ENCODE data around the gene LTC4S. TPM values are rescaled to one million over a fixed set of nuclear protein-coding genes. Genes with fewer than 3 reads are reported as not detected.

LTC4S gene
- total and polyA plus RNA-seq, 3 donors from 2014 or later, result 3.7 to 10.3 (median 4.8) TPM

DNA sequence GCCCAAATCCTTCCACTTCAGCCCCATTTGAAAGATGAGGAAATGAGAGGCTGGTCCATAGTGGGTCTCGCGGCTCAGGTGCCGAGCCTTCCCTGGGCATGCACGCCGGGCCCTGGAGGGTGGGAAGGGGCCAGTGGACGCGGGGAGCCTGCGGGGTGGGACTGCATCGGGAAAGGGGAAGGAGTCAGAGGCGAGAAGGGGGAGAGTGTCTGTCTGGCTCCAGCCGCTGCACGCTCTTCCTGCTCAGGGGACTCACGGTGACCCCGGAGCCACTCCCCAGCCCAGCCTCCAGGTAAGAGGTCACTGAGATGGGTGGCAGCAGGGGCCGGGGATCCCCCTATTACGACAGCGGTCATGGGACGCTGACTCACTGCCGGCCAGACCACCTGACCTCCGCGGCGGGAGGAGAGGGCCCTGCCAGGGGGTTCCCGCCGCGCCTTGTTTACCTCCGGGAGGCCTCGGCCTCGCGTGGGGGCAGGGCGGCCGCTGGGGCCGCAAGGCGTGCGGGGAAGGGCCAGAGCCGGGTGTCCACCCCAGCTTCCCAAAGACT, 25.0 kb downstream of the LTC4S start:
- Histone ChIP-seq H3K27ac (peak overlapping the region; percentile 100), H3K27me3 (no peaks in the 10 kb centered on the region), H3K4me1 (peaks cover 56% of the 10 kb centered on the region), H3K36me3 (ENCODE audit: low read depth, missing control alignments) (no peaks in the 10 kb centered on the region), H3K4me3 (peak overlapping the region; percentile 22 to 60), H3K9me3 (no peaks in the 10 kb centered on the region)
- intact Hi-C loops (cut with DNase I; ENCODE audit: low total_unique reads), result no loop called here
- WGBS, 2 donors, result 0% methylated on average over 25 to 35 of the region's 35 CpGs
- peak; percentile 95 for DNase-seq
- TF ChIP-seq POLR2A (IDR thresholded peaks at IDR 0.05), result peak; percentile 13
- TF ChIP-seq, protein P1, sequence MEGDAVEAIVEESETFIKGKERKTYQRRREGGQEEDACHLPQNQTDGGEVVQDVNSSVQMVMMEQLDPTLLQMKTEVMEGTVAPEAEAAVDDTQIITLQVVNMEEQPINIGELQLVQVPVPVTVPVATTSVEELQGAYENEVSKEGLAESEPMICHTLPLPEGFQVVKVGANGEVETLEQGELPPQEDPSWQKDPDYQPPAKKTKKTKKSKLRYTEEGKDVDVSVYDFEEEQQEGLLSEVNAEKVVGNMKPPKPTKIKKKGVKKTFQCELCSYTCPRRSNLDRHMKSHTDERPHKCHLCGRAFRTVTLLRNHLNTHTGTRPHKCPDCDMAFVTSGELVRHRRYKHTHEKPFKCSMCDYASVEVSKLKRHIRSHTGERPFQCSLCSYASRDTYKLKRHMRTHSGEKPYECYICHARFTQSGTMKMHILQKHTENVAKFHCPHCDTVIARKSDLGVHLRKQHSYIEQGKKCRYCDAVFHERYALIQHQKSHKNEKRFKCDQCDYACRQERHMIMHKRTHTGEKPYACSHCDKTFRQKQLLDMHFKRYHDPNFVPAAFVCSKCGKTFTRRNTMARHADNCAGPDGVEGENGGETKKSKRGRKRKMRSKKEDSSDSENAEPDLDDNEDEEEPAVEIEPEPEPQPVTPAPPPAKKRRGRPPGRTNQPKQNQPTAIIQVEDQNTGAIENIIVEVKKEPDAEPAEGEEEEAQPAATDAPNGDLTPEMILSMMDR (IDR thresholded peaks at IDR 0.05), result no peak

DNA sequence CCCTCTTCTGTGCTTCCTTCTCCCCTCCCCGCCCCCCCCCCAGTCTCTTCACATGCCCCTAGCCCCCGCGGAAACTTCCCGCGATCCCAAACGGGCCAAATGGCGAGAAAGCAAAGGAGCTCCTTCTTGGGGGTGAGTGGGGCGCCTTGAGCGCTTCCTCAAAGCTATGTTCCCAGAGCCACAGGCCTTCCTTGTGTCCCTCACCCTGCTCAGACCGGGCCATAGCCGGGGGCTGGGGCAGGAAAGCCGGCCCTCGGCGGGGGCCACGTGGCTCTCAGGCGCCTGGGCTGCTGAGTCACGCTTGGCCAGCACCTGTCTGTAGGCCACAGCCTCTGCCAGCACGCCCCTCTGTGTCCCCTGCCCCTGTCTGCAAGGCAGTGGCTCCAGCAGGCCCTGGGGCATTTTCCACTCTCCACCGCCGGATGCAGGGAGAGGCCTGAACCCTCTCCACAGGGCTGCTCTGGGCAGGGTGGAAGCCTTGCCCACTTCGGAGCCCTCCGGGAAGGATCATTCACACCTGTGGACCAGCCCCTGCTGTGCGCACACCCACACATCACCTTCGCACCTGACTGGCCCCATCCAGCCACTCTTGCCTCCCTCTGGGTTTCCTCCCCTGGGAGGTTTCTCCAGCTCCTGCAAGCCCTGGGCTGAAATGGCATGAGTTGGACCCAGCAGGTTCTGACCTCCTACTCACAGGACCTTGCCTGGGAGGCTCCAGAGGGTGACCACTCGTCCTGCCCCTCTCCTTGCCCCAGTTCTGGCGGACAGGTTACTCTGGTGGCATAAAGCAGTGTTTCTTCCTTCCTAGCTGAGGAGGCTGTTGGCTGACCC, 25.7 kb downstream of the LTC4S start:
- intact Hi-C loops (cut with DNase I; ENCODE audit: low total_unique reads), result no loop called here
- H3K27ac ChIP-seq, result peak overlapping the region; percentile 100
- TF ChIP-seq, protein P1 (IDR thresholded peaks at IDR 0.05), result no peak
- TF ChIP-seq POLR2A (IDR thresholded peaks at IDR 0.05), result no peak
- H3K36me3 ChIP-seq (ENCODE audit: low read depth, missing control alignments), result no peaks in the 10 kb centered on the region
- no peaks in the 10 kb centered on the region for H3K27me3 ChIP-seq
- H3K9me3 ChIP-seq, result no peaks in the 10 kb centered on the region
- H3K4me3 ChIP-seq, result peak overlapping the region; percentile 22 to 60
- H3K4me1 ChIP-seq, result peaks cover 63% of the 10 kb centered on the region
- WGBS, 2 donors, result 19 to 24% methylated on average over 13 to 18 of the region's 26 CpGs
- DNase-seq, result peak; percentile 73

DNA sequence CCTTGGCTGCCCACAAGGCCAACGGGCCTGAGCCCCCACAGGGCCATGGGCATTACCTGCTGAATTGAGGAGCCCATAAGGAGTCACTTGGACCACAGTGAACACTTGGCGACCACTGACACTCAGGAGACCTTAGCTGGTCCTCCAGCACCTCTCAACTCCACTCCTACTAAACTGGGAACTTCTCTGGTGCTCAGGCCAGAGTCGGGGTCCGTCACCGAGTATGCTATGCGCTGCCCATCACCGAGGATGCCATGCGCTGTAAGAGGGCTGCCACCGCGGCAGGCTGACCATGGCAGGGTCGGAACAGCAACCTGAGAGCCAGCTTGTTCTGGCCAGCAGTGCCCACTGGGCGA, 26.3 kb downstream of the LTC4S start:
- intact Hi-C loops (cut with DNase I; ENCODE audit: low total_unique reads), result no loop called here
- TF ChIP-seq POLR2A (IDR thresholded peaks at IDR 0.05), result no peak
- TF ChIP-seq, protein P1 (IDR thresholded peaks at IDR 0.05), result no peak
- peak overlapping the region; percentile 100 for H3K27ac ChIP-seq
- WGBS, 2 donors, result 14 to 33% methylated on average over 2 to 12 of the region's 12 CpGs
- H3K36me3 ChIP-seq (ENCODE audit: low read depth, missing control alignments), result no peaks in the 10 kb centered on the region
- peak overlapping the region; percentile 99 to 100 for H3K4me3 ChIP-seq
- H3K4me1 ChIP-seq, result peaks cover 63% of the 10 kb centered on the region
- DNase-seq, result no peak
- H3K9me3 ChIP-seq, result no peaks in the 10 kb centered on the region
- no peaks in the 10 kb centered on the region for H3K27me3 ChIP-seq

DNA sequence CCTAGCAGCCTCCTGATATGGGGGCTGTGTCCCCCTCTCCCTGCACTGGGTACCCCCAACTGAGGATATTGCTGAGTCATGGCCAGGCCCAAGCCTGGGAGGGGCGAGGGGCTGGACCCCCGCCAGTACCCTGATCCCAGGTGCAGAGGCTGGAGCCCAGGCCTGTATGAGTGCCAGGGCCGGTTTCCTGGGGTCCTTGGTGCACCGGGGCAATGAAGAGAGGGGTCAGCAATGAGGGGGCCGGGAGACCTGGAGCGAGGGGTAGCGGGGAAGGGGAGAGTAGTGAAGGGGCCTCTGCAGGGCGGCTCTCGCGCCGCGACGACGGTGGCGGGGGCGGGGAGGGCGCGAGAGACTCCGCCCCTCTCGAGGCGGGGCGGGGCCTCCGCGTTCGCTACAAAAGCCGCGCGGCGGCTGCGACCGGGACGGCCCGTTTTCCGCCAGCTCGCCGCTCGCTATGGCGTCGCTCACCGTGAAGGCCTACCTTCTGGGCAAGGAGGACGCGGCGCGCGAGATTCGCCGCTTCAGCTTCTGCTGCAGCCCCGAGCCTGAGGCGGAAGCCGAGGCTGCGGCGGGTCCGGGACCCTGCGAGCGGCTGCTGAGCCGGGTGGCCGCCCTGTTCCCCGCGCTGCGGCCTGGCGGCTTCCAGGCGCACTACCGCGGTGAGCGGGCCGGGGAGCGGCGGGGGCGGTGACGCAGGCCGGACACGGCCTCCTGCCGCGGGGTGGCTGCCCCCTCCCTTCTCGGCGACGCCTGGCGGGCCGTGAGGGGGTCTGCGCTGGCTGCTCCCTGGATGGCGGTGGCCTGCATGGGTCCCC, 26.9 kb downstream of the LTC4S start, which contains the start of gene SQSTM1:
Gene SQSTM1, plus strand, starts transcription at position 423 of the 815 bp plus-strand sequence. Its CDS starts 32 bp downstream, at position 455.
- 0 to 1% methylated on average over 2 to 72 of the region's 81 CpGs for WGBS, 2 donors
- H3K9me3 ChIP-seq, result no peaks in the 10 kb centered on the region
- peak within 1 kb of the TSS; percentile 99 to 100 for H3K4me3 ChIP-seq
- intact Hi-C loops (cut with DNase I; ENCODE audit: low total_unique reads), result no loop called here
- peaks cover 63% of the 10 kb centered on the region for H3K4me1 ChIP-seq
- peak; percentile 83 for DNase-seq
- H3K27ac ChIP-seq, result peak within 1 kb of the TSS; percentile 100
- H3K27me3 ChIP-seq, result no peaks in the 10 kb centered on the region
- H3K36me3 ChIP-seq (ENCODE audit: low read depth, missing control alignments), result no peaks in the 10 kb centered on the region
- TF ChIP-seq, protein P1 (IDR thresholded peaks at IDR 0.05), result no peak
- TF ChIP-seq POLR2A (IDR thresholded peaks at IDR 0.05), result peak; percentile 96
